Lung (tissue), 12 donors: ENCODE measurements around the gene P3H4. TPM values are rescaled to one million over a fixed set of nuclear protein-coding genes. Genes with fewer than 3 reads are reported as not detected.
A peak's percentile ranks its signal among the peaks of the same experiment; 100 is the strongest.
"Not testable (repeated sequence)": the region's sequence is repeated elsewhere in the genome, so short reads cannot be mapped to it uniquely, and the experiment has no call there.

Source experiments
- ATAC-seq: fragments of 200-7000 bp; cut with Tn5 transposase; one replicate; pipeline ENCODE4 v1.9.1; 2020; ENCODE audit warnings: moderate number of reproducible peaks; ENCODE audit not compliant: insufficient read depth, low FRiP score
- DNase-seq, 3 donors: peaks; one replicate each; pipeline ENCODE4 v3.0.0-alpha.2; 2013 to 2017
- H3K27ac ChIP-seq, 2 donors: one replicate each; pipeline ENCODE4 v1.5.1; 2013; ENCODE audit warnings: mild to moderate bottlenecking in 2 of 2, moderate library complexity in 2 of 2, control low read depth in 1 of 2, inconsistent platforms in 1 of 2, low read depth in 1 of 2, low read length in 1 of 2
- H3K27me3 ChIP-seq, 3 donors: one replicate each; pipeline ENCODE4 v1.5.1; 2013; ENCODE audit warnings: low read length in 2 of 3; ENCODE audit not compliant: control insufficient read depth in 3 of 3, insufficient read depth in 3 of 3
- H3K36me3 ChIP-seq, 4 donors: one replicate each; pipeline ENCODE4 v1.5.1; 2013; ENCODE audit warnings: low read length in 4 of 4, mild to moderate bottlenecking in 1 of 4, moderate library complexity in 1 of 4; ENCODE audit not compliant: control insufficient read depth in 4 of 4, insufficient read depth in 4 of 4
- H3K4me1 ChIP-seq, 5 donors: one replicate each; pipeline ENCODE4 v1.5.1; 2013; ENCODE audit warnings: low read length in 5 of 5, mild to moderate bottlenecking in 2 of 5, moderate library complexity in 1 of 5; ENCODE audit not compliant: control insufficient read depth in 5 of 5, insufficient read depth in 5 of 5
- H3K4me3 ChIP-seq: one replicate; pipeline ENCODE4 v1.5.1; 2013; ENCODE audit warnings: mild to moderate bottlenecking, control low read depth, moderate library complexity
- H3K9ac ChIP-seq, 2 donors: one replicate each; pipeline ENCODE4 v1.5.1; 2013; ENCODE audit warnings: low read length in 2 of 2, control low read depth in 1 of 2; ENCODE audit not compliant: insufficient read depth in 1 of 2
- H3K9me3 ChIP-seq, 4 donors: one replicate each; pipeline ENCODE4 v1.5.1; 2013; ENCODE audit warnings: low read length in 3 of 4, mild to moderate bottlenecking in 1 of 4, moderate library complexity in 1 of 4; ENCODE audit not compliant: control insufficient read depth in 4 of 4, insufficient read depth in 3 of 4
- CTCF ChIP-seq: IDR thresholded peaks from 2 replicates; pipeline ENCODE4 v1.5.1; 2012; ENCODE audit warnings: mild to moderate bottlenecking; ENCODE audit errors: control extremely low read depth, extremely low read depth
- WGBS, 2 donors: extraction: QIAGEN DNeasy Blood & Tissue Kit; methylation state at CpG; one replicate each; pipeline ENCODE4 v1.1.7; 2013; 5-methylcytosine and 5-hydroxymethylcytosine counted together
- polyA plus RNA-seq, 2 donors: library from polyadenylated mRNA; stranded (reverse); fragments of 200-250 nt; gene quantifications; one replicate each; pipeline ENCODE4 v1.2.1, GENCODE V29; 2013
- total RNA-seq, 2 donors: library from RNA; depleted of rRNA in 1 of 2; stranded (reverse); fragments of >200 nt in 1 of 2; gene quantifications; one replicate each; pipeline ENCODE4 v1.2.1, GENCODE V29; 2014 to 2021
- donor health status: control.
- donor health status: control.
- donor health status: Bipolar disorder and iron deficiency.
- donor health status: healthy.
- donor health status: DM: yes; HTN: yes; CAD: no.

P3H4 gene
- total and polyA plus RNA-seq, 4 donors, result 6.8 to 13.2 (median 11.0) TPM

GRCh38 chr17:41777574-41778188 lies 34.1 kb downstream of the P3H4 start:
- peak; percentile 89 to 96 (median 95) for DNase-seq
- ATAC-seq, result peak; percentile 46
- H3K4me1 ChIP-seq, result peaks cover 14 to 57% (median 42%) of the 10 kb centered on the region in 5 donors
- no peak for TF ChIP-seq CTCF
- H3K36me3 ChIP-seq, result peaks cover 0 to 4% (median 0%) of the 10 kb centered on the region in 4 donors
- H3K27me3 ChIP-seq, result no peaks in the 10 kb centered on the region
- 17 to 34% methylated on average over 12 of the region's 12 CpGs for WGBS, 2 donors
- H3K9ac ChIP-seq, result peak overlapping the region in 1 of 2 donors; percentile 45
- no peak overlapping the region for H3K4me3 ChIP-seq
- no peaks in the 10 kb centered on the region for H3K9me3 ChIP-seq
- peak overlapping the region; percentile 83 to 91 for H3K27ac ChIP-seq

- H3K4me3 ChIP-seq, result no peak overlapping the region
- H3K27me3 ChIP-seq, result no peaks in the 10 kb centered on the region
- TF ChIP-seq CTCF, result no peak
- DNase-seq (peak in 2 of 3 donors; percentile 50 to 70), ATAC-seq (no peak)
- H3K9ac ChIP-seq, result no peak overlapping the region
- H3K9me3 ChIP-seq, result no peaks in the 10 kb centered on the region
- H3K27ac ChIP-seq, result peak overlapping the region; percentile 83 to 91
- H3K36me3 ChIP-seq, result peaks cover 0 to 7% (median 0%) of the 10 kb centered on the region in 4 donors
- peaks cover 10 to 57% (median 43%) of the 10 kb centered on the region in 5 donors for H3K4me1 ChIP-seq
- WGBS, 2 donors, result 36 to 58% methylated on average over 3 to 4 of the region's 4 CpGs
These were observed 34.6 kb downstream of the P3H4 start for GRCh38 chr17:41777157-41777573.

- H3K4me3 ChIP-seq, H3K27me3 ChIP-seq, H3K9ac ChIP-seq, ATAC-seq, H3K9me3 ChIP-seq: not testable (repeated sequence)
- H3K4me1 ChIP-seq, result peaks cover 10 to 53% (median 35%) of the 10 kb centered on the region in 5 donors
- H3K27ac ChIP-seq, result peak overlapping the region; percentile 60 to 73
- peak in 1 of 3 donors; percentile 19 for DNase-seq
- WGBS, 2 donors, result 71 to 82% methylated on average over 14 of the region's 14 CpGs
- peaks cover 0 to 13% (median 3%) of the 10 kb centered on the region in 4 donors for H3K36me3 ChIP-seq
These were observed 35.4 kb downstream of the P3H4 start for GRCh38 chr17:41776262-41776900.
